Cardiac fibroblast (primary cell): ENCODE measurements around the gene METAP1D.

Experiments
- DNase-seq, 2 donors: peaks; one replicate each; pipeline versions ENCODE4 v3.0.0 to v3.0.0-alpha.2; 2010; ENCODE audit warnings: low read depth in 2 of 2
- H3K4me3 ChIP-seq, 2 donors: replicated peaks in 1 of 2; 1 replicate in 1 of 2; 2 replicates in 1 of 2; pipeline ENCODE4 v1.5.1; 2011; ENCODE audit warnings: low read depth in 2 of 2, low read length in 2 of 2, mild to moderate bottlenecking in 2 of 2, moderate library complexity in 1 of 2
- CTCF ChIP-seq: IDR thresholded peaks from one replicate; pipeline ENCODE4 v1.5.1; 2011; ENCODE audit warnings: low read depth, mild to moderate bottlenecking, low read length, inconsistent platforms

The METAP1D gene

GRCh38 chr2:172087207-172087779, 87.5 kb downstream of the METAP1D start:
- TF ChIP-seq CTCF, result no peak
- DNase-seq, result no peak
- no peak overlapping the region for H3K4me3 ChIP-seq

GRCh38 chr2:172087780-172088244, 88.1 kb downstream of the METAP1D start:
- DNase-seq, result no peak
- no peak overlapping the region for H3K4me3 ChIP-seq
- no peak for TF ChIP-seq CTCF

- no peak overlapping the region for H3K4me3 ChIP-seq
- TF ChIP-seq CTCF, result no peak
- no peak for DNase-seq
Observed at GRCh38 chr2:172088245-172089004, 88.7 kb downstream of the METAP1D start.

GRCh38 chr2:172089005-172089504, 89.3 kb downstream of the METAP1D start:
- TF ChIP-seq CTCF, result no peak
- DNase-seq, result no peak
- no peak overlapping the region for H3K4me3 ChIP-seq

- no peak for TF ChIP-seq CTCF
- no peak overlapping the region for H3K4me3 ChIP-seq
- no peak for DNase-seq
Observed at GRCh38 chr2:172089633-172090032, 89.9 kb downstream of the METAP1D start.

- no peak for DNase-seq
- TF ChIP-seq CTCF, result no peak
- H3K4me3 ChIP-seq, result no peak overlapping the region
Observed at GRCh38 chr2:172090044-172090961, 90.5 kb downstream of the METAP1D start.
